ENCODE results near the gene SNAP47. TPM values are rescaled to one million over a fixed set of nuclear protein-coding genes. Genes with fewer than 3 reads are reported as not detected.

SNAP47 gene
- total and polyA plus RNA-seq, 2 donors (not counting 3 experiments of a cell fraction or from before 2014, with no cell fraction given) = 24.0 to 32.7 TPM

GRCh38 chr1:227731696-227732585, 3.3 kb upstream of the SNAP47 start:
- dilution Hi-C loops (cut with MboI; ENCODE audit: extremely low pct_ligation_motif_present, low sequenced_read_pairs) (no loop called here), intact Hi-C loops (cut with micrococcal nuclease) (loop anchor here (2.0 to 10.0 kb wide), 2 partner anchors 169 to 353 kb away; partner anchors contain the start of genes ARF1 and ZNF678)
- CTCF ChIA-PET = interaction anchor here (2.2 kb wide), 1 partner anchor 222 kb away, joined by 13 read pairs; no protein-coding TSS in a partner anchor
- Histone ChIP-seq H3K4me2 (ENCODE audit: insufficient read depth, low read length) (no peak overlapping the region), H3K36me3 (ENCODE audit: control insufficient read depth in 2 of 2, extremely low read depth in 1 of 2, insufficient read depth in 2 of 2, low read length in 2 of 2) (peaks cover 0 to 21% of the 10 kb centered on the region in 2 experiments), H3K27me3 (ENCODE audit: control insufficient read depth in 2 of 2, insufficient read depth in 2 of 2, low read length in 2 of 2) (peaks cover 0 to under 1% of the 10 kb centered on the region in 2 experiments), H3K4me1 (ENCODE audit: control insufficient read depth, extremely low read depth, insufficient read depth, low read length) (peaks cover 14% of the 10 kb centered on the region), H4K20me1 (replicated peaks; ENCODE audit: control insufficient read depth, extremely low read depth, insufficient read depth, low read length) (no peaks in the 10 kb centered on the region), H3K27ac (ENCODE audit: insufficient read depth, low read depth, low read length) (no peak overlapping the region), H3K79me2 (ENCODE audit: control insufficient read depth, insufficient read depth, low read length) (peaks cover 30% of the 10 kb centered on the region), H3K9me3 (replicated peaks; ENCODE audit: control insufficient read depth, insufficient read depth, low read length) (no peaks in the 10 kb centered on the region), H3K9me1 (replicated peaks; ENCODE audit: control insufficient read depth, extremely low read depth, insufficient read depth, low read length) (no peaks in the 10 kb centered on the region), H3K9ac (replicated peaks; ENCODE audit: extremely low read depth, insufficient read depth, low read length) (no peak overlapping the region), H3K4me3 (replicated peaks in 1 of 3; ENCODE audit: insufficient read depth in 1 of 3, low read depth in 1 of 3, low read length in 3 of 3) (no peak overlapping the region), H2AFZ (ENCODE audit: low read depth, low read length) (no peak overlapping the region)
- no TSS peak for BruUV-seq (replicated peaks)
- TF ChIP-seq MYC (IDR thresholded peaks at IDR 0.05; ENCODE audit: low read depth, low read length) (no peak), JUN (IDR thresholded peaks at IDR 0.05; ENCODE audit: borderline replicate concordance, insufficient read depth, insufficient read length, low read depth) (no peak), CTCF (IDR thresholded peaks at IDR 0.05; ENCODE audit: extremely low read depth in 1 of 2, insufficient read depth in 1 of 2, low read depth in 1 of 2, low read length in 2 of 2) (no peak), EZH2 (IDR thresholded peaks at IDR 0.05; ENCODE audit: borderline replicate concordance, low read depth, low read length, severe bottlenecking) (no peak), MAX (IDR thresholded peaks at IDR 0.05; ENCODE audit: insufficient read depth, insufficient read length) (no peak), FOS (IDR thresholded peaks at IDR 0.05; ENCODE audit: borderline replicate concordance, insufficient read depth, low read length) (no peak), POLR2A (IDR thresholded peaks at IDR 0.05; ENCODE audit: low read depth, low read length) (no peak), GATA2 (IDR thresholded peaks at IDR 0.05; ENCODE audit: insufficient read depth, insufficient read length, low read depth, low read length) (no peak), POLR2AphosphoS5 (IDR thresholded peaks at IDR 0.05; ENCODE audit: insufficient read depth, low read depth, low read length) (no peak)
- POLR2A ChIA-PET = no interaction called here
- FAIRE-seq = no peak
- DNase-seq (ENCODE audit: low read depth, low spot score) = no peak

Data from endothelial cell of umbilical vein (primary cell).